H1 (cell line): ENCODE results near the gene GNAO1. TPM values are rescaled to one million over a fixed set of nuclear protein-coding genes. Genes with fewer than 3 reads are reported as not detected.

Source experiments
- CTCF ChIA-PET: fragments of 300-600 bp; sonication (Branson Sonifier 250); formaldehyde crosslinking; loops from one replicate; lab custom pipeline; 2021; ENCODE audit not compliant: partially characterized antibody; lab: Charles Lee
- POLR2A ChIA-PET: fragments of 300-600 bp; sonication (Branson Sonifier 250); formaldehyde crosslinking; loops from one replicate; lab custom pipeline; 2021; ENCODE audit warnings: inconsistent platforms; ENCODE audit not compliant: partially characterized antibody; lab: Charles Lee
- DNase-seq, 2 experiments: peaks; one replicate each; pipeline versions ENCODE4 v3.0.0 to v3.0.0-alpha.2; 2010 to 2022; ENCODE audit warnings: low spot score in 2 of 2, low read depth in 1 of 2, mixed read lengths in 1 of 2
- FAIRE-seq: peaks from 2 replicates; lab custom pipeline; 2011; peaks lifted over from hg19 to GRCh38; lab: Jason Lieb, UNC
- H2AFZ ChIP-seq: 2 replicates; pipeline ENCODE4 v1.8.1; 2012; ENCODE audit warnings: low read length, inconsistent platforms
- H2AK5ac ChIP-seq: 2 replicates; pipeline ENCODE4 v1.6.1; 2013; ENCODE audit warnings: low read depth, low read length
- H2BK120ac ChIP-seq: replicated peaks from 2 replicates; pipeline ENCODE3; 2013; ENCODE audit warnings: low read depth, low read length, inconsistent platforms
- H2BK12ac ChIP-seq: 2 replicates; pipeline ENCODE4 v1.6.1; 2013; ENCODE audit warnings: low read depth, low read length
- H2BK15ac ChIP-seq: 2 replicates; pipeline ENCODE4 v1.6.1; 2013; ENCODE audit warnings: low read length
- H2BK20ac ChIP-seq: 2 replicates; pipeline ENCODE4 v1.6.1; 2013; ENCODE audit warnings: low read length
- H2BK5ac ChIP-seq: 2 replicates; pipeline ENCODE4 v1.6.1; 2013; ENCODE audit warnings: low read depth, low read length
- H3K14ac ChIP-seq: 2 replicates; pipeline ENCODE4 v1.6.1; 2013; ENCODE audit warnings: inconsistent platforms; ENCODE audit not compliant: insufficient read length
- H3K18ac ChIP-seq: 2 replicates; pipeline ENCODE4 v1.6.1; 2013; ENCODE audit warnings: low read length; ENCODE audit errors: extremely low read depth
- H3K23ac ChIP-seq: 2 replicates; pipeline ENCODE4 v1.6.1; 2013; ENCODE audit warnings: inconsistent platforms; ENCODE audit not compliant: insufficient read length
- H3K23me2 ChIP-seq: 2 replicates; pipeline ENCODE4 v1.6.1; 2013; ENCODE audit warnings: low read depth, low read length
- H3K27ac ChIP-seq: 2 replicates; pipeline ENCODE4 v1.6.1; 2011; ENCODE audit warnings: low read depth, low read length, inconsistent platforms
- H3K27me3 ChIP-seq, 4 experiments: replicated peaks in 1 of 4; 1 replicate in 1 of 4; 2 replicates in 3 of 4; pipeline versions ENCODE4 v1.6.1 to v1.8.1; 2011 to 2013; ENCODE audit warnings: low read length in 3 of 4, mild to moderate bottlenecking in 3 of 4, inconsistent platforms in 2 of 4, mixed read lengths in 2 of 4, moderate library complexity in 1 of 4; ENCODE audit not compliant: control insufficient read depth in 3 of 4, insufficient read depth in 3 of 4; ENCODE audit errors: extremely low read depth in 1 of 4
- H3K36me3 ChIP-seq, 4 experiments: 2 replicates each; pipeline versions ENCODE4 v1.6.1 to v1.8.1; 2011 to 2013; ENCODE audit warnings: mild to moderate bottlenecking in 4 of 4, low read length in 3 of 4, moderate library complexity in 2 of 4, control low read depth in 1 of 4, inconsistent platforms in 1 of 4; ENCODE audit not compliant: insufficient read depth in 4 of 4, control insufficient read depth in 2 of 4
- H3K4ac ChIP-seq: replicated peaks from 2 replicates; pipeline ENCODE3; 2013; ENCODE audit warnings: low read length, low read depth, mixed read lengths, inconsistent platforms; ENCODE audit not compliant: insufficient read length
- H3K4me1 ChIP-seq, 4 experiments: replicated peaks in 1 of 4; 1 replicate in 1 of 4; 2 replicates in 3 of 4; pipeline versions ENCODE4 v1.6.1 to v1.8.1; 2011 to 2013; ENCODE audit warnings: low read length in 3 of 4, inconsistent platforms in 2 of 4, mixed read lengths in 1 of 4; ENCODE audit not compliant: insufficient read depth in 4 of 4, control insufficient read depth in 3 of 4
- H3K4me2 ChIP-seq, 2 experiments: 2 replicates each; pipeline versions ENCODE4 v1.6.1 to v1.8.1; 2011 to 2013; ENCODE audit warnings: low read depth in 2 of 2, low read length in 2 of 2, control low read depth in 1 of 2, inconsistent platforms in 1 of 2, mild to moderate bottlenecking in 1 of 2; ENCODE audit not compliant: insufficient read depth in 1 of 2
- H3K4me3 ChIP-seq, 4 experiments: fragments of 200-600, 300-600 bp in 1 of 4; sonication (generic), shearing (Covaris generic), sonication (Bioruptor Twin) in 1 of 4; 2 replicates each; pipeline versions ENCODE4 v1.5.1 to v1.8.1; 2011 to 2016; ENCODE audit warnings: low read length in 4 of 4, low read depth in 3 of 4, control low read depth in 2 of 4, inconsistent platforms in 2 of 4, mild to moderate bottlenecking in 2 of 4, mixed read lengths in 1 of 4, moderate library complexity in 1 of 4; ENCODE audit not compliant: insufficient read depth in 2 of 4; ENCODE audit errors: extremely low read depth in 1 of 4
- H3K56ac ChIP-seq: replicated peaks from 2 replicates; pipeline ENCODE3; 2013; ENCODE audit warnings: low read depth, mild to moderate bottlenecking, mixed read lengths, low read length, inconsistent platforms; ENCODE audit not compliant: insufficient read length
- H3K79me1 ChIP-seq: 2 replicates; pipeline ENCODE4 v1.6.1; 2013; ENCODE audit warnings: low read depth, low read length, control low read depth
- H3K79me2 ChIP-seq, 2 experiments: 2 replicates each; pipeline versions ENCODE4 v1.6.1 to v1.8.1; 2012 to 2013; ENCODE audit warnings: low read length in 2 of 2, mild to moderate bottlenecking in 2 of 2, inconsistent platforms in 1 of 2; ENCODE audit not compliant: insufficient read depth in 2 of 2, control insufficient read depth in 1 of 2
- H3K9ac ChIP-seq, 4 experiments: replicated peaks in 1 of 4; 1 replicate in 1 of 4; 2 replicates in 3 of 4; pipeline versions ENCODE4 v1.6.1 to v1.8.1; 2011 to 2013; ENCODE audit warnings: low read depth in 3 of 4, low read length in 3 of 4, control low read depth in 2 of 4, mild to moderate bottlenecking in 2 of 4, moderate library complexity in 2 of 4, inconsistent platforms in 1 of 4; ENCODE audit errors: extremely low read depth in 1 of 4
- H3K9me3 ChIP-seq, 2 experiments: 2 replicates each; pipeline versions ENCODE4 v1.6.1 to v1.8.1; 2012 to 2013; ENCODE audit warnings: mild to moderate bottlenecking in 2 of 2, moderate library complexity in 2 of 2, control low read depth in 1 of 2, inconsistent platforms in 1 of 2, low read depth in 1 of 2, low read length in 1 of 2, mixed read lengths in 1 of 2; ENCODE audit not compliant: insufficient read depth in 2 of 2
- H4K20me1 ChIP-seq, 2 experiments: replicated peaks in 1 of 2; 2 replicates each; pipeline versions ENCODE3 to v1.8.1; 2011 to 2013; ENCODE audit warnings: inconsistent platforms in 2 of 2, low read length in 2 of 2, mild to moderate bottlenecking in 1 of 2; ENCODE audit not compliant: insufficient read depth in 2 of 2, control insufficient read depth in 1 of 2
- H4K5ac ChIP-seq: 2 replicates; pipeline ENCODE4 v1.6.1; 2013; ENCODE audit warnings: low read length, low read depth, mixed read lengths, inconsistent platforms; ENCODE audit not compliant: insufficient read length
- H4K8ac ChIP-seq: 2 replicates; pipeline ENCODE4 v1.8.0; 2013; ENCODE audit warnings: mild to moderate bottlenecking, moderate library complexity, low read length, inconsistent platforms; ENCODE audit not compliant: insufficient read depth; ENCODE audit errors: extremely low read depth
- H4K91ac ChIP-seq: replicated peaks from 2 replicates; pipeline ENCODE3; 2013; ENCODE audit warnings: low read length, mixed read lengths, inconsistent platforms; ENCODE audit not compliant: insufficient read length
- PHF8 ChIP-seq: fragments of 200-600 bp; sonication (generic); conservative IDR thresholded peaks from 2 replicates; pipeline ENCODE4 v1.7.1; 2012; ENCODE audit warnings: low read depth, mild to moderate bottlenecking, inconsistent platforms, low read length, moderate library complexity
- WGBS, 2 experiments: shearing (Covaris generic) in 1 of 2; methylation state at CpG; one replicate each; pipeline versions ENCODE4 v1.1.6 to v1.1.7; 2013 to 2015; ENCODE audit warnings: low lambda C conversion rate in 2 of 2, mixed read lengths in 2 of 2, inconsistent platforms in 1 of 2, low coverage in 1 of 2, missing lambda C conversion rate in 1 of 2; ENCODE audit not compliant: insufficient replicate concordance in 2 of 2, insufficient coverage in 1 of 2, insufficient read length in 1 of 2; ENCODE audit errors: extremely low coverage in 1 of 2, missing lambda C conversion rate in 1 of 2; 5-methylcytosine and 5-hydroxymethylcytosine counted together
- polyA plus RNA-seq, 7 experiments: library from polyadenylated mRNA; depleted of rRNA in 3 of 7; stranded (reverse) in 5 of 7; unstranded in 2 of 7; fragments of >200 nt in 5 of 7; fragments of 200-250 nt in 2 of 7; gene quantifications; 1 replicate in 5 of 7; 2 replicates in 1 of 7; 4 replicates in 1 of 7; pipeline versions ENCODE4 v1.2.1 to v1.2.3, GENCODE V29; 2011 to 2013; ENCODE audit warnings: missing spikeins in 2 of 7, mixed read lengths in 2 of 7
- total RNA-seq: library from RNA; stranded (reverse); fragmentation: NEBNext Ultra II Directional; extraction: Animal tissue kit (Norgen Biotek cat#: 25700); gene quantifications from 2 replicates; pipeline ENCODE4 v1.2.1, GENCODE V29; 2021

GNAO1 gene
- total and polyA plus RNA-seq, 2 of the 8 experiments (the other 6 are each of a cell fraction or from before 2014, with no cell fraction given) = 6.7 to 34.4 TPM

- no peaks in the 10 kb centered on the region for H3K79me2 ChIP-seq
- ChIA-PET CTCF (interaction anchor here (1.4 kb wide), 1 partner anchor 10 kb away, joined by 9 read pairs; no protein-coding TSS in a partner anchor), POLR2A (no interaction called here)
- no peak overlapping the region for H3K4ac ChIP-seq
- H4K8ac ChIP-seq = no peak overlapping the region
- no peak overlapping the region for H3K56ac ChIP-seq
- no peak overlapping the region for H2BK120ac ChIP-seq
- no peaks in the 10 kb centered on the region for H3K27me3 ChIP-seq
- no peaks in the 10 kb centered on the region for H3K23me2 ChIP-seq
- H2AFZ ChIP-seq = no peak overlapping the region
- 0 out of 8 replicates have a peak, but pooled peaks cover 0 to 2% (median 0%) of the 10 kb centered on the region in 4 experiments for H3K36me3 ChIP-seq
- no peak overlapping the region for H2BK15ac ChIP-seq
- no peak overlapping the region for H3K27ac ChIP-seq
- no peaks in the 10 kb centered on the region for H3K4me1 ChIP-seq
- H2BK20ac ChIP-seq = no peak overlapping the region
- FAIRE-seq (no peak), DNase-seq (no peak)
- no peak overlapping the region for H3K9ac ChIP-seq
- no peaks in the 10 kb centered on the region for H3K9me3 ChIP-seq
- no peak overlapping the region for H3K14ac ChIP-seq
- no peak overlapping the region for H4K5ac ChIP-seq
- no peaks in the 10 kb centered on the region for H3K79me1 ChIP-seq
- no peaks in the 10 kb centered on the region for H4K20me1 ChIP-seq
- H3K4me2 ChIP-seq = no peak overlapping the region
- no peak overlapping the region for H3K4me3 ChIP-seq
- H2AK5ac ChIP-seq = no peak overlapping the region
- no peak overlapping the region; the same call in 1 of the 2 replicates for H2BK5ac ChIP-seq
- no peak overlapping the region for H4K91ac ChIP-seq
- H2BK12ac ChIP-seq = no peak overlapping the region
- no peak overlapping the region for H3K18ac ChIP-seq
- WGBS, 2 experiments = 91% methylated on average over 13 of the region's 13 CpGs; no CpG with 5 or more reads in 1 of the 2 experiments
- H3K23ac ChIP-seq = no peak overlapping the region
- no peak for TF ChIP-seq PHF8
Measured at GRCh38 chr16:56345406-56346050, 154.2 kb downstream of the GNAO1 start.
